Activated CD4-positive, alpha-beta T cell treated with anti-CD3 and anti-CD28 coated beads, Interleukin-2, amount 50 U/mL, for 48 hours (primary cell): ENCODE data around the gene STT3B.
A peak's percentile ranks its signal among the peaks of the same experiment; 100 is the strongest.

Experiments used
- DNase-seq, 2 experiments: peaks; one replicate each; pipeline ENCODE4 v3.0.0-alpha.2; 2020

The STT3B gene

GRCh38 chr3:31522152-31522551 lies 10.6 kb upstream of the STT3B start:
- no peak for DNase-seq

GRCh38 chr3:31523543-31523942 lies 9.2 kb upstream of the STT3B start:
- no peak for DNase-seq

- DNase-seq, result no peak
Observed at GRCh38 chr3:31525532-31525931, 7.2 kb upstream of the STT3B start.

- DNase-seq, result no peak
Observed at GRCh38 chr3:31529421-31529820, 3.3 kb upstream of the STT3B start.

DNA sequence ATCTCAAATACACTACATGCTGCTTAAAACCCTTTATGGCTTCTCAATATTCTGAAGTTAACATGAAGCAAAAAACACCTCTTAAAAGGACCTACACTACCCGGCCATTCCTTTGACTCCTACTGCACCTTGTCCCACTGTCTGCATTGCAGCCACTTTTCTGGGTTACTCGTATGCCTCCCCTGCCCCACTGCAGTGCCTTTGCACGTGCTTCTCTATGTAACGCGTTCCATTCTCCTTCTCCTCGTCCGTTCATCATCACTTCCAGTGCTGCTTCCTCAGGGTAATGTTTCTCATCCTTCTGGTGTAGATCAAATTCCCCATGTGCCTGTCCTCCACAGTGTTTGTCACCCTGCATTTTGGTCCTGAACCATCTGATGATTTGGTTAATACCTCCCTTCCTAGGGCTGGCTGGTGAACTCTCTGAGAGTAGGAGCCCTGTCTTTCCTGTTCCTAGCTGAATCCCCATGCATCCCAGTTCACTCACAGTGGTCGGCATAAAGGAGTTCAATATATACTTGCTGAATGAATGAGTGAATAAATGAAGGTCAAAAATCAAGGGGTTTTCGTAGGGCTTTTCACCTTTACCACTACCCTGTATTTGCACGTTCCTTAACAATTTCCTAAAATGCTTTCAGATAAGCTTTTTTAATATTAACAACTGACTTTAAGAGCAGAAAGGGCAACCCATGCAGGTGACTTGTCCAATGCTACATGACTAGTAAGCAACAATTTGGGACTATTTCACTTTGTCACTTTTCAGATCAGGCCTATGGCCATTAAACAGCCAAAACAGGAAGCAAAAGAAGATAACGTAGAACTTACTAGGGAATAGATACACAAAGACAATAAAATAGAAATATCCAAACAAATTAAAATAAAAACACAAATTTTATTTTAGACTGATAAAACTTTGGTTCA lies 2.4 kb upstream of the STT3B start:
- no peak for DNase-seq

DNA sequence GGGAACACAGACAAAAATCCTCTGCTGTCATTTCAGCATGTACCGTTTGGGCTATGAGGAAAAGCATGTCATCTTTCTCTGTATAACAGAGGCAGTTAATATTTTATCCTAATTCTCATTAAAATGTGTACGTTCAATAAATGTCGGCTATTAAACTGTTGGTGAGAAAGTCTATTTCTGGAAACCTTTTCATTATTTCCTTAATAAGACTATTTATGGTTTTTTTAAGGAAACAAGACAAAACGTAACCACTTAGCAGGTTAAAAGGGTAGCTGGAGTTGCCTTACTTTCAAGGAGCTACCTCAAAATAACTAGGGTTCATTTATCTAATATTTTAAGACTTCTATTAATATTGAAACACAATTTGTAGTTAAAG lies 1.8 kb upstream of the STT3B start:
- no peak for DNase-seq

DNA sequence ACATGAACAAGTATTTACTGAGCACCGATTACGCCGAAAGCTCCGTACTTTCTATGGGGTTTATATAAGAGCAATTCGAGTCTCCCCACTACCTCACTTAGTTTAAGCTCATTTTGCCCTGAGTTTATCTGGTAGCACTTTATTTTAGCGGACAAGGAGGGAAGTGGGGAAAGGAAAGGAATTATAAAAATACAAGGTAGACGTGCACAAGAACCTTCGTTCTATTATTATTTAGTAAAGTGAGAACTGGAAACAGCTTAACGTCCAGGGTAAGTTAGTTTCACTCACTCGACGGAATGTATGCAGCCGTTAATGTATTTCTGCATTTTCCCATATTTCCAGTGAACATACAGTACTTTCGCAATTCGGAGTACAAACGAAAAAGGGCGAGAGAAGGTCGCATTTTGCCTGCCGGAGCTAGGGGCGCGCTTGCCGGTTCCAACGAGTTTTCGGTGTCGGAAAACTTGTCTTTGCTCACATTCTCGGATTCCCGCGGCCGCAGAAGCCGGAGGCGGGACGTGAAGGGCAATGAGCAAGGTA lies 1.2 kb upstream of the STT3B start:
- DNase-seq, result no peak

DNA sequence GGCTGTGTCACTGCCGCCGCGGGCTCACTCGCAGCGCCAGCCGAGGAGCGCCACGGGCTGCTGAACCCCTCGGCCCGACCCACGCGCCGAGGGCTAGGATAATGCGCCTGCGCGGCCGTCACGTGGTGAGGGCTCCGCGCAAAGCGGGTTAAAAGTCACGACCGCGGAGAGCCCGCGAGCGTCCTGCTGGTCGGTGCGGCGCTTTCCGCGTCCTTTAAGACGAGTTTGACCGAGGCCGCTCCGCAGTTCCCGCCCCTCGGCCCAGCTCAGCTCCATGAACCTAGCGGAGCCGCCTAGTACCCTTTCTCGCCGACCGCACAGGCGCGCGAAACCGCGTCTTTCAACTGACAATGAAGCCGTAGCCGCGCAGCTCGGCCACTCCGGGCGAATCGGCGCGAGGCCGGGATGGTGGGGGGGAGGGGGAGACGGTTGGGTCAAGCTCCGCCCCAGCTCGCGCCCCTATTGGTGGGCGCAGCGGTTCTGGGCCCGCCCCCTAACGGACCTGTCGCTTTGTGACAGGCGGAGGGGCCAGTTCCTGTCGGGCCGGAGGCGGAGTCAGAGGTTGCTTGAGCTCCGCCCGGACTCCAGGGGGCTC lies 636 bp upstream of the STT3B start:
- peak; percentile 99 for DNase-seq

- peak; percentile 56 to 61 for DNase-seq
Observed at GRCh38 chr3:31533169-31534064, 692 bp downstream of the STT3B start.

GRCh38 chr3:31534065-31534425 lies 1.3 kb downstream of the STT3B start:
- DNase-seq, result no peak

GRCh38 chr3:31536497-31536896 lies 3.8 kb downstream of the STT3B start:
- DNase-seq, result no peak

DNA sequence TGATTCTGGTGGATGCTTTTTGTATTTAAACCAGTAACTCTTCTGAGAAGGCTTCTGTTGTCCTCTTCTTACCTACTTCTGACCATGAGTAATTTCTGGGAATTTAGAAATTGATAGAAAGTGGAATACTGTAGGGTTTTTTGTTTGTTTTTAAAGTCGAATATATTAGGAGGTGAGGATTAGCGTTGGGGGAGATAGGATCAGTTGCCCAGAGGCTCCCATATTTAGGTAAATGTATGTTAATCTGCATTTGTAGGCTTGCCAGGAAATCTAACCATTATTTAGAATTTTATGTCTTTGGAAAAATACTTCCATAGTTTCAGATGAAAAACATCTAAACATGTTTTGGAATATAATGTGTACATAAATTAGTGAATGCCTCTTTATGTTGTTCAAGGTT lies 6.1 kb downstream of the STT3B start:
- DNase-seq, result no peak

- DNase-seq, result no peak
Observed at GRCh38 chr3:31539275-31539674, 6.5 kb downstream of the STT3B start.

GRCh38 chr3:31541089-31541488 lies 8.4 kb downstream of the STT3B start:
- no peak for DNase-seq

GRCh38 chr3:31542246-31542645 lies 9.5 kb downstream of the STT3B start:
- no peak for DNase-seq

GRCh38 chr3:31543375-31543774 lies 10.7 kb downstream of the STT3B start:
- no peak for DNase-seq

DNA sequence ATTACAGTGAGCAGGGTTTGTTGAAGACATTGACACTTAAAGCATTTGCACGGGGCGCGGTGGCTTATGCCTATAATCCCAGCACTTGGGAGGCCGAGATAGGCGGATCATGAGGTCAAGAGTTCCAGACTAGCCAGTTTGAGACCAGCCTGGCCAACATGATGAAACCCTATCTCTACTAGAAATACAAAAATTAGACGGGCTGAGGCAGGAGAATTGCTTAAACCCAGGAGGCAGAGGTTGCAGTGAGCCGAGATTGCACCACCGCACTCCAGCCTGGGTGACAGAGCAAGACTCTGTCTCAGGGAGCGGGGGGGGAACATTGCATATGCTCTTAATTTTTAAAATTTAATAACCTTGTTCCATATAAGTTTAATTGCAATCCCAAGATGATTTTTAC lies 11.9 kb downstream of the STT3B start:
- no peak for DNase-seq

DNA sequence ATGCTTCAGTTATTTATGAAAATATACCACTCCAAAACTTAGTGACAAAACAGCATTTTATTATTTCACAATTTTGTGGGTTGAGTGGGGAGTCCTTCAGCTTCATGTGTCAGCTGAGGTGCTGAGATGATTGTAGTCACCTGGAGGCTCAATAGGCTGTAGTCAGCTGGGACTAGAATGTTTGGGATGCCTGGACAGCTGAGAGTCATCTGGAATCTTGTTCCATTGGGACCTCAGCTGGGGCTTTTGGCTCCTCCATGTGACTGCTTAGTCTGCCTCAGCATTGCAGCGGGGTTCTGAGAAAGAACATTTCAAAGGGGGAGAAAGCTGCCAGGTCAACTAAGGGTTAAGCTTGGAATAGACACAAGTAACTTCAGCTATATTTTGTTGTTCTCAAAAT lies 13.4 kb downstream of the STT3B start:
- no peak for DNase-seq

DNA sequence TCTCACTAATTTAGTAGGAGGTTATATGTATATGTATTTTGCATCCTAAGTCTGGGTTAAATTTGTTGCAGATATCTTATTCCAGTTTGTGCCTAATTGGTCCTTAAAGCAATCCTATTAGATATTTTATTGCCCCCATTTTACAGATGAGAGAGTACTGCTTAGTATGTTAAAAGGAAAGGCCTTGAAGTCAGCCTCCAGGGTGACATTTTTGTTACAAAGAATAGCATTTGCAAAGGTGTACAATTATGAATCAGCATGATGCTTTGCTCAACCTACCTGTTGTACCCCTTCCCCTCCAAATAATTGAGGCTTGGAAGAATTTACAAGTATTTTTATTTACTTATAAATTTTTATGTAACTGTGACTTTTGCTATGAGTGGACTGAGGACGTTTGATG lies 14.0 kb downstream of the STT3B start:
- no peak for DNase-seq

GRCh38 chr3:31550452-31551251 lies 17.9 kb downstream of the STT3B start:
- no peak for DNase-seq

GRCh38 chr3:31551646-31552045 lies 18.9 kb downstream of the STT3B start:
- no peak for DNase-seq

GRCh38 chr3:31552103-31552502 lies 19.4 kb downstream of the STT3B start:
- DNase-seq, result no peak
